HEK293 (cell line): ENCODE results near the gene MAPKAPK3.

Experiments
- CTCF ChIA-PET: fragments of 350-600 bp; formaldehyde crosslinking; extraction: SDS; loops from one replicate; lab custom pipeline; 2021; ENCODE audit warnings: antibody characterized with exemption; lab: Yijun Ruan, JAX
- POLR2A ChIA-PET: fragments of 300-600 bp; formaldehyde crosslinking; extraction: SDS; loops from one replicate; lab custom pipeline; 2020; ENCODE audit warnings: antibody characterized with exemption, inconsistent platforms; lab: Yijun Ruan, JAX
- H3K27ac ChIP-seq: fragments of 200-500 bp; sonication (Bioruptor generic); 2 replicates; pipeline ENCODE4 v1.5.1; 2014; ENCODE audit warnings: low read depth, low read length, control low read depth, inconsistent platforms; ENCODE audit errors: extremely low read depth
- H3K36me3 ChIP-seq, 2 experiments: fragments of 200-500 bp in 1 of 2; sonication (Bioruptor generic) in 1 of 2; 1 replicate in 1 of 2; 2 replicates in 1 of 2; pipeline ENCODE4 v1.5.1; 2014 to 2017; ENCODE audit warnings: inconsistent platforms in 2 of 2, low read length in 2 of 2; ENCODE audit not compliant: control insufficient read depth in 2 of 2, insufficient read depth in 1 of 2
- H3K4me1 ChIP-seq: fragments of 200-500 bp; sonication (Bioruptor generic); 2 replicates; pipeline ENCODE4 v1.5.1; 2014; ENCODE audit warnings: mild to moderate bottlenecking, low read length, inconsistent platforms; ENCODE audit not compliant: control insufficient read depth, insufficient read depth
- H3K4me3 ChIP-seq: 2 replicates; pipeline ENCODE4 v1.5.1; 2011; ENCODE audit warnings: low read depth, mild to moderate bottlenecking, control low read depth, low read length, moderate library complexity
- H3K9me3 ChIP-seq: fragments of 200-500 bp; sonication (Bioruptor generic); 2 replicates; pipeline ENCODE4 v1.5.1; 2014; ENCODE audit warnings: low read depth, low read length, inconsistent platforms; ENCODE audit not compliant: control insufficient read depth, insufficient read depth
- GLIS1 ChIP-seq: fragments of 450-650 bp; formaldehyde crosslinking; IDR thresholded peaks from 2 replicates; pipeline ENCODE4 v1.5.1; 2016; ENCODE audit warnings: missing biosample characterization, missing genetic modification characterization
- GLIS2 ChIP-seq: fragments of 450-650 bp; formaldehyde crosslinking; IDR thresholded peaks from 2 replicates; pipeline ENCODE4 v1.5.1; 2016; ENCODE audit warnings: missing biosample characterization, missing genetic modification characterization
- KLF1 ChIP-seq: fragments of 450-650 bp; formaldehyde crosslinking; IDR thresholded peaks from 2 replicates; pipeline ENCODE4 v1.5.1; 2016; ENCODE audit warnings: missing biosample characterization, missing genetic modification characterization
- KLF8 ChIP-seq: fragments of 450-650 bp; formaldehyde crosslinking; IDR thresholded peaks from 2 replicates; pipeline ENCODE4 v1.5.1; 2016; ENCODE audit warnings: missing biosample characterization, missing genetic modification characterization
- ZBTB11 ChIP-seq: fragments of 450-650 bp; formaldehyde crosslinking; conservative IDR thresholded peaks from 2 replicates; pipeline ENCODE4 v1.5.1; 2016; ENCODE audit warnings: low read depth, missing biosample characterization, missing genetic modification characterization
- ZBTB26 ChIP-seq: fragments of 450-650 bp; formaldehyde crosslinking; optimal IDR thresholded peaks from 2 replicates; pipeline ENCODE3; 2016; ENCODE audit warnings: missing biosample characterization, mild to moderate bottlenecking, missing genetic modification characterization
- ZBTB6 ChIP-seq: fragments of 450-650 bp; formaldehyde crosslinking; IDR thresholded peaks from 2 replicates; pipeline ENCODE4 v1.5.1; 2017; ENCODE audit warnings: missing biosample characterization, missing genetic modification characterization
- ZEB2 ChIP-seq: fragments of 450-650 bp; formaldehyde crosslinking; IDR thresholded peaks from 2 replicates; pipeline ENCODE4 v1.5.1; 2016; ENCODE audit warnings: missing biosample characterization, missing genetic modification characterization
- ZIC2 ChIP-seq: fragments of 450-650 bp; formaldehyde crosslinking; IDR thresholded peaks from 2 replicates; pipeline ENCODE4 v1.5.1; 2016; ENCODE audit warnings: missing biosample characterization, missing genetic modification characterization
- ZNF132 ChIP-seq: fragments of 450-650 bp; formaldehyde crosslinking; IDR thresholded peaks from 2 replicates; pipeline ENCODE4 v1.5.1; 2017; ENCODE audit warnings: missing biosample characterization, missing genetic modification characterization, borderline replicate concordance
- ZNF138 ChIP-seq: fragments of 450-650 bp; formaldehyde crosslinking; IDR thresholded peaks from 2 replicates; pipeline ENCODE4 v1.5.1; 2016; ENCODE audit warnings: missing biosample characterization, missing genetic modification characterization, borderline replicate concordance
- ZNF202 ChIP-seq: fragments of 450-650 bp; formaldehyde crosslinking; IDR thresholded peaks from 2 replicates; pipeline ENCODE4 v1.5.1; 2016; ENCODE audit warnings: missing biosample characterization, missing genetic modification characterization, borderline replicate concordance
- ZNF335 ChIP-seq: fragments of 450-650 bp; formaldehyde crosslinking; conservative IDR thresholded peaks from 2 replicates; pipeline ENCODE4 v1.5.1; 2016; ENCODE audit warnings: missing biosample characterization, missing genetic modification characterization
- ZNF473 ChIP-seq: fragments of 450-650 bp; formaldehyde crosslinking; IDR thresholded peaks from 2 replicates; pipeline ENCODE4 v1.5.1; 2017; ENCODE audit warnings: missing biosample characterization, missing genetic modification characterization
- ZNF560 ChIP-seq: fragments of 450-650 bp; formaldehyde crosslinking; IDR thresholded peaks from 2 replicates; pipeline ENCODE4 v1.5.1; 2017; ENCODE audit warnings: missing biosample characterization, missing genetic modification characterization, borderline replicate concordance
- ZNF561 ChIP-seq: fragments of 450-650 bp; IDR thresholded peaks from 2 replicates; pipeline ENCODE4 v1.5.1; 2018; ENCODE audit warnings: missing biosample characterization, missing genetic modification characterization, borderline replicate concordance
- ZNF621 ChIP-seq: fragments of 450-650 bp; formaldehyde crosslinking; IDR thresholded peaks from 2 replicates; pipeline ENCODE4 v1.5.1; 2017; ENCODE audit warnings: missing biosample characterization, missing genetic modification characterization
- ZNF626 ChIP-seq: fragments of 450-650 bp; sonication (Bioruptor Pico); formaldehyde crosslinking; IDR thresholded peaks from 2 replicates; pipeline ENCODE4 v1.5.1; 2018; ENCODE audit warnings: missing biosample characterization, missing genetic modification characterization, inconsistent platforms
- ZNF654 ChIP-seq: fragments of 450-650 bp; formaldehyde crosslinking; IDR thresholded peaks from 2 replicates; pipeline ENCODE4 v1.5.1; 2016; ENCODE audit warnings: low read depth, missing biosample characterization, missing genetic modification characterization
- ZNF76 ChIP-seq: fragments of 450-650 bp; formaldehyde crosslinking; IDR thresholded peaks from 2 replicates; pipeline ENCODE4; 2016; ENCODE audit warnings: low read depth, missing biosample characterization, missing genetic modification characterization, borderline replicate concordance
- ZNF776 ChIP-seq: fragments of 450-650 bp; formaldehyde crosslinking; IDR thresholded peaks from 2 replicates; pipeline ENCODE4 v1.5.0; 2017; ENCODE audit warnings: missing biosample characterization, missing genetic modification characterization, borderline replicate concordance
- TF ChIP-seq, protein P1 (sequence below): fragments of 450-650 bp; formaldehyde crosslinking; IDR thresholded peaks from 2 replicates; pipeline ENCODE4 v1.5.1; 2016; ENCODE audit warnings: missing biosample characterization, missing genetic modification characterization, borderline replicate concordance
- TF ChIP-seq, protein P2 (sequence below): fragments of 450-650 bp; formaldehyde crosslinking; IDR thresholded peaks from 2 replicates; pipeline ENCODE4 v1.5.1; 2016; ENCODE audit warnings: missing biosample characterization, missing genetic modification characterization
- TF ChIP-seq, protein P3 (sequence below): fragments of 450-650 bp; IDR thresholded peaks from 2 replicates; pipeline ENCODE4 v1.5.1; 2018; ENCODE audit warnings: missing biosample characterization, mild to moderate bottlenecking, missing genetic modification characterization

The MAPKAPK3 gene

GRCh38 chr3:50617096-50617791 lies at the start of gene MAPKAPK3:
TSS of gene MAPKAPK3 (plus strand) at chr3:50617151. CDS start at chr3:50617566, 415 bp downstream.
- H3K27ac ChIP-seq: peak within 1 kb of the TSS; percentile 84
- H3K36me3 ChIP-seq: peaks cover 0 to 16% of the 10 kb centered on the region in 2 experiments; a peak in 1 of 3 replicates
- H3K4me3 ChIP-seq: peak within 1 kb of the TSS; percentile 78
- no peaks in the 10 kb centered on the region for H3K9me3 ChIP-seq
- 0 out of 2 replicates have a peak, but pooled peaks cover 2% of the 10 kb centered on the region for H3K4me1 ChIP-seq
- CTCF ChIA-PET: interaction anchor here (0.5 to 6.2 kb wide), 16 partner anchors 9 to 1102 kb away, joined by 3 to 139 read pairs (median 6); partner anchors contain the start of gene HEMK1
- POLR2A ChIA-PET: interaction anchor here (0.7 to 2.5 kb wide), 8 partner anchors 15 to 779 kb away, joined by 3 to 9 read pairs (median 3); partner anchors contain the start of gene MANF
- TF ChIP-seq ZNF132 (tag by site-specific recombination) (no peak), KLF1 (peak; percentile 48), ZNF202 (tag by site-specific recombination) (no peak), ZNF335 (peak; percentile 55; the same call in 1 of the 2 replicates), ZBTB11 (tag by site-specific recombination) (no peak), ZBTB26 (peak; percentile 61), ZNF138 (tag by site-specific recombination) (no peak), ZNF621 (tag by site-specific recombination) (no peak), ZNF626 (tag by site-specific recombination) (no peak), ZNF560 (tag by site-specific recombination) (no peak), ZIC2 (tag by site-specific recombination) (peak; percentile 70), ZNF561 (tag by site-specific recombination) (no peak), GLIS2 (tag by site-specific recombination) (peak; percentile 51; the same call in 1 of the 2 replicates), ZNF776 (tag by site-specific recombination) (no peak), GLIS1 (tag by site-specific recombination) (peak; percentile 33), ZNF654 (tag by site-specific recombination) (no peak), ZEB2 (tag by site-specific recombination) (0 out of 2 replicates have a peak, but pooled peaks have one; percentile 37), ZNF76 (tag by site-specific recombination) (peak; percentile 80), ZBTB6 (tag by site-specific recombination) (no peak), ZNF473 (tag by site-specific recombination) (no peak), KLF8 (tag by site-specific recombination) (peak; percentile 28; the same call in 1 of the 2 replicates)
- TF ChIP-seq, protein P1, sequence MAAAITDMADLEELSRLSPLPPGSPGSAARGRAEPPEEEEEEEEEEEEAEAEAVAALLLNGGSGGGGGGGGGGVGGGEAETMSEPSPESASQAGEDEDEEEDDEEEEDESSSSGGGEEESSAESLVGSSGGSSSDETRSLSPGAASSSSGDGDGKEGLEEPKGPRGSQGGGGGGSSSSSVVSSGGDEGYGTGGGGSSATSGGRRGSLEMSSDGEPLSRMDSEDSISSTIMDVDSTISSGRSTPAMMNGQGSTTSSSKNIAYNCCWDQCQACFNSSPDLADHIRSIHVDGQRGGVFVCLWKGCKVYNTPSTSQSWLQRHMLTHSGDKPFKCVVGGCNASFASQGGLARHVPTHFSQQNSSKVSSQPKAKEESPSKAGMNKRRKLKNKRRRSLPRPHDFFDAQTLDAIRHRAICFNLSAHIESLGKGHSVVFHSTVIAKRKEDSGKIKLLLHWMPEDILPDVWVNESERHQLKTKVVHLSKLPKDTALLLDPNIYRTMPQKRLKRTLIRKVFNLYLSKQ (tag by site-specific recombination): no peak
- TF ChIP-seq, protein P2, sequence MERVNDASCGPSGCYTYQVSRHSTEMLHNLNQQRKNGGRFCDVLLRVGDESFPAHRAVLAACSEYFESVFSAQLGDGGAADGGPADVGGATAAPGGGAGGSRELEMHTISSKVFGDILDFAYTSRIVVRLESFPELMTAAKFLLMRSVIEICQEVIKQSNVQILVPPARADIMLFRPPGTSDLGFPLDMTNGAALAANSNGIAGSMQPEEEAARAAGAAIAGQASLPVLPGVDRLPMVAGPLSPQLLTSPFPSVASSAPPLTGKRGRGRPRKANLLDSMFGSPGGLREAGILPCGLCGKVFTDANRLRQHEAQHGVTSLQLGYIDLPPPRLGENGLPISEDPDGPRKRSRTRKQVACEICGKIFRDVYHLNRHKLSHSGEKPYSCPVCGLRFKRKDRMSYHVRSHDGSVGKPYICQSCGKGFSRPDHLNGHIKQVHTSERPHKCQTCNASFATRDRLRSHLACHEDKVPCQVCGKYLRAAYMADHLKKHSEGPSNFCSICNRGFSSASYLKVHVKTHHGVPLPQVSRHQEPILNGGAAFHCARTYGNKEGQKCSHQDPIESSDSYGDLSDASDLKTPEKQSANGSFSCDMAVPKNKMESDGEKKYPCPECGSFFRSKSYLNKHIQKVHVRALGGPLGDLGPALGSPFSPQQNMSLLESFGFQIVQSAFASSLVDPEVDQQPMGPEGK (tag by site-specific recombination): 0 out of 2 replicates have a peak, but pooled peaks have one; percentile 35
- TF ChIP-seq, protein P3, sequence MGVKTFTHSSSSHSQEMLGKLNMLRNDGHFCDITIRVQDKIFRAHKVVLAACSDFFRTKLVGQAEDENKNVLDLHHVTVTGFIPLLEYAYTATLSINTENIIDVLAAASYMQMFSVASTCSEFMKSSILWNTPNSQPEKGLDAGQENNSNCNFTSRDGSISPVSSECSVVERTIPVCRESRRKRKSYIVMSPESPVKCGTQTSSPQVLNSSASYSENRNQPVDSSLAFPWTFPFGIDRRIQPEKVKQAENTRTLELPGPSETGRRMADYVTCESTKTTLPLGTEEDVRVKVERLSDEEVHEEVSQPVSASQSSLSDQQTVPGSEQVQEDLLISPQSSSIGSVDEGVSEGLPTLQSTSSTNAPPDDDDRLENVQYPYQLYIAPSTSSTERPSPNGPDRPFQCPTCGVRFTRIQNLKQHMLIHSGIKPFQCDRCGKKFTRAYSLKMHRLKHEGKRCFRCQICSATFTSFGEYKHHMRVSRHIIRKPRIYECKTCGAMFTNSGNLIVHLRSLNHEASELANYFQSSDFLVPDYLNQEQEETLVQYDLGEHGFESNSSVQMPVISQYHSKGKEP (tag by site-specific recombination): no peak
